HL-60 (cell line): Measurements from ENCODE around the gene MRPS18A.

Experiments
- DNase-seq, 2 experiments: peaks; one replicate each; pipeline ENCODE4 v3.0.0-alpha.2; 2010 to 2020; ENCODE audit warnings: low read depth in 1 of 2, low spot score in 1 of 2
- H3K27ac ChIP-seq: fragments of 250-450 bp; sonication (Bioruptor Pico); replicated peaks from 2 replicates; pipeline ENCODE4 v1.5.1; 2020; ENCODE audit warnings: mild to moderate bottlenecking, moderate library complexity
- H3K27me3 ChIP-seq: fragments of 250-450 bp; sonication (Bioruptor Pico); 2 replicates; pipeline ENCODE4 v1.5.1; 2021; ENCODE audit warnings: mild to moderate bottlenecking, moderate library complexity; ENCODE audit not compliant: insufficient read depth, poor library complexity, severe bottlenecking
- H3K4me3 ChIP-seq: replicated peaks from 2 replicates; pipeline ENCODE4 v1.5.1; 2011; ENCODE audit warnings: mild to moderate bottlenecking, control low read depth, low read length; ENCODE audit not compliant: insufficient read depth
- GABPA ChIP-seq: IDR thresholded peaks from 2 replicates; pipeline ENCODE4 v1.6.1; 2012; ENCODE audit warnings: low read depth
- POLR2AphosphoS5 ChIP-seq: IDR thresholded peaks from 2 replicates; pipeline ENCODE4 v1.6.1; 2012; ENCODE audit warnings: low read depth
- REST ChIP-seq: IDR thresholded peaks from 2 replicates; pipeline ENCODE4 v1.6.1; 2012; ENCODE audit warnings: low read depth; ENCODE audit not compliant: insufficient replicate concordance
- SPI1 ChIP-seq: IDR thresholded peaks from 2 replicates; pipeline ENCODE4 v1.6.1; 2012; ENCODE audit warnings: low read depth, mild to moderate bottlenecking, borderline replicate concordance
- TF ChIP-seq, protein P1 (sequence below): IDR thresholded peaks from one replicate; pipeline ENCODE4 v1.5.1; 2011; ENCODE audit warnings: low read length, control low read depth, inconsistent platforms; ENCODE audit not compliant: insufficient read depth

The MRPS18A gene

DNA sequence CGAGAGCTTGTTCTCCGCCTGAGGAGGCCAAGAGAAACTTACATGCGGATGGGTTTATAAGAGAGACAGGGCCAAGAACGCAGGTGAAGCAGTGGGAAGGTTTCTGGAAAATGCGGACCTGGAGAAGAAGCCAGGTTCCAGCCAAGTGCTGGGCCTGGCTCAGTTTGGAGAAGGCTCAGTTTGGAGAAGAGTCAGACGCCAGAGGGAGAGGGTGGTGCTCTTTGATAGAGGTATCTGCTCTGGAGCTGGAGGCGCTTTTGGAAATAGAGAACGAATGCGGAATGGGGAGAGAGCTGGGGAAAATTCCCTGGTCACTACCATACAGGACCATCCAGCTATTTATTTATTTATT is 42.0 kb downstream of the MRPS18A start:
- TF ChIP-seq SPI1 = no peak
- no peak for TF ChIP-seq GABPA
- TF ChIP-seq POLR2AphosphoS5 = no peak
- TF ChIP-seq, protein P1, sequence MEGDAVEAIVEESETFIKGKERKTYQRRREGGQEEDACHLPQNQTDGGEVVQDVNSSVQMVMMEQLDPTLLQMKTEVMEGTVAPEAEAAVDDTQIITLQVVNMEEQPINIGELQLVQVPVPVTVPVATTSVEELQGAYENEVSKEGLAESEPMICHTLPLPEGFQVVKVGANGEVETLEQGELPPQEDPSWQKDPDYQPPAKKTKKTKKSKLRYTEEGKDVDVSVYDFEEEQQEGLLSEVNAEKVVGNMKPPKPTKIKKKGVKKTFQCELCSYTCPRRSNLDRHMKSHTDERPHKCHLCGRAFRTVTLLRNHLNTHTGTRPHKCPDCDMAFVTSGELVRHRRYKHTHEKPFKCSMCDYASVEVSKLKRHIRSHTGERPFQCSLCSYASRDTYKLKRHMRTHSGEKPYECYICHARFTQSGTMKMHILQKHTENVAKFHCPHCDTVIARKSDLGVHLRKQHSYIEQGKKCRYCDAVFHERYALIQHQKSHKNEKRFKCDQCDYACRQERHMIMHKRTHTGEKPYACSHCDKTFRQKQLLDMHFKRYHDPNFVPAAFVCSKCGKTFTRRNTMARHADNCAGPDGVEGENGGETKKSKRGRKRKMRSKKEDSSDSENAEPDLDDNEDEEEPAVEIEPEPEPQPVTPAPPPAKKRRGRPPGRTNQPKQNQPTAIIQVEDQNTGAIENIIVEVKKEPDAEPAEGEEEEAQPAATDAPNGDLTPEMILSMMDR = no peak
- no peak for TF ChIP-seq REST
- DNase-seq = no peak
- no peaks in the 10 kb centered on the region for H3K27me3 ChIP-seq
- H3K4me3 ChIP-seq = no peak overlapping the region
- no peak overlapping the region for H3K27ac ChIP-seq

GRCh38 chr6:43644940-43645612 is 42.5 kb downstream of the MRPS18A start, which contains the start of gene RSPH9:
Gene RSPH9, plus strand, starts transcription at chr6:43645036. Its CDS starts 63 bp downstream, at chr6:43645099.
- H3K4me3 ChIP-seq = no peak within 1 kb of the TSS
- H3K27ac ChIP-seq = no peak within 1 kb of the TSS
- no peak for DNase-seq
- TF ChIP-seq REST (no peak), SPI1 (no peak), POLR2AphosphoS5 (no peak), GABPA (no peak)
- TF ChIP-seq, protein P1 = no peak
- H3K27me3 ChIP-seq = no peaks in the 10 kb centered on the region

GRCh38 chr6:43639984-43640800 is 47.4 kb downstream of the MRPS18A start:
- TF ChIP-seq SPI1 = no peak
- TF ChIP-seq, protein P1 = no peak
- no peak for TF ChIP-seq REST
- TF ChIP-seq POLR2AphosphoS5 = no peak
- TF ChIP-seq GABPA = no peak
- Histone ChIP-seq H3K27me3 (no peaks in the 10 kb centered on the region), H3K4me3 (no peak overlapping the region), H3K27ac (no peak overlapping the region)
- DNase-seq = no peak
